Kidney (tissue), 14 donors: ENCODE data around the gene PAXX. TPM values are rescaled to one million over a fixed set of nuclear protein-coding genes. Genes with fewer than 3 reads are reported as not detected.

Experiments used
- DNase-seq, 5 donors: peaks; one replicate each; pipeline ENCODE4 v3.0.0-alpha.2; 2013 to 2020
- FAIRE-seq: peaks from 2 replicates; lab custom pipeline; 2012; peaks lifted over from hg19 to GRCh38; lab: Jason Lieb, UNC
- H3K27ac ChIP-seq, 2 donors: one replicate each; pipeline ENCODE4 v1.7.0; 2013; ENCODE audit warnings: low read depth in 2 of 2, low read length in 2 of 2, inconsistent platforms in 1 of 2
- H3K27me3 ChIP-seq: one replicate; pipeline ENCODE4 v1.7.1; 2013; ENCODE audit warnings: low read length, inconsistent platforms; ENCODE audit not compliant: control insufficient read depth, insufficient read depth
- H3K36me3 ChIP-seq, 3 donors: one replicate each; pipeline versions ENCODE4 v1.7.0 to v1.7.1; 2013; ENCODE audit warnings: low read length in 3 of 3, control low read depth in 1 of 3, inconsistent platforms in 1 of 3; ENCODE audit not compliant: insufficient read depth in 3 of 3, control insufficient read depth in 2 of 3
- H3K4me1 ChIP-seq, 3 donors: one replicate each; pipeline versions ENCODE4 v1.7.0 to v1.7.1; 2013; ENCODE audit warnings: low read length in 3 of 3, inconsistent platforms in 1 of 3, low read depth in 1 of 3; ENCODE audit not compliant: control insufficient read depth in 2 of 3, insufficient read depth in 2 of 3
- H3K4me3 ChIP-seq, 3 donors: one replicate each; pipeline versions ENCODE4 v1.7.0 to v1.8.1; 2013; ENCODE audit warnings: low read length in 3 of 3, control low read depth in 1 of 3, inconsistent platforms in 1 of 3
- H3K9ac ChIP-seq, 3 donors: one replicate each; pipeline versions ENCODE4 v1.7.0 to v1.7.1; 2013; ENCODE audit warnings: low read length in 3 of 3, control low read depth in 1 of 3, inconsistent platforms in 1 of 3
- H3K9me3 ChIP-seq, 3 donors: one replicate each; pipeline versions ENCODE4 v1.7.0 to v1.7.1; 2013; ENCODE audit warnings: low read length in 3 of 3, control low read depth in 1 of 3, inconsistent platforms in 1 of 3; ENCODE audit not compliant: control insufficient read depth in 2 of 3, insufficient read depth in 1 of 3
- CTCF ChIP-seq: IDR thresholded peaks from 3 replicates; pipeline ENCODE4 v1.5.1; 2012; ENCODE audit warnings: mild to moderate bottlenecking, moderate library complexity, borderline replicate concordance; ENCODE audit not compliant: insufficient read depth; ENCODE audit errors: extremely low read depth
- intact Hi-C: fragments of 100-400 bp; cut with DNase I; formaldehyde crosslinking; loops from one replicate; pipeline ENCODE4 v1.11.1; 2022
- polyA plus RNA-seq: library from polyadenylated mRNA; stranded (reverse); fragments of 350-450 nt; fragmentation: Illumina TruSeq; extraction: RNeasy Lipid Tissue Mini Kit (QIAGEN cat#74804); gene quantifications from one replicate; pipeline ENCODE4 v1.2.3, GENCODE V29; 2014; ENCODE audit warnings: low read depth, low replicate concordance; ENCODE audit not compliant: insufficient read depth
- total RNA-seq: library from RNA; stranded (reverse); fragmentation: NEBNext Ultra II Directional; extraction: Animal tissue kit (Norgen Biotek cat#: 25700); gene quantifications from one replicate; pipeline ENCODE4 v1.2.1, GENCODE V29; 2021
- donor health status: control.
- donor health status: control.
- donor health status: control.
- donor health status: control.
- donor health status: control.
- donor health status: DM: yes; HTN: yes; CAD: no.
- donor health status: Normal renal cell carcinoma (clear cell type).

PAXX gene
- total and polyA plus RNA-seq, 2 donors from 2014 or later: 54.2 to 80.9 TPM

- no peak for TF ChIP-seq CTCF
- Histone ChIP-seq H3K4me1 (no peaks in the 10 kb centered on the region), H3K9me3 (no peaks in the 10 kb centered on the region), H3K27me3 (peaks cover 7% of the 10 kb centered on the region), H3K27ac (no peak overlapping the region), H3K4me3 (no peak overlapping the region), H3K9ac (no peak overlapping the region), H3K36me3 (peaks cover 0 to 3% (median 0%) of the 10 kb centered on the region in 3 donors)
- no peak for FAIRE-seq
- intact Hi-C loops: no loop called here
- DNase-seq: peak in 1 of 5 donors; percentile 33
These were observed 7.1 kb upstream of the PAXX start for GRCh38 chr9:136985027-136985602.

GRCh38 chr9:136985853-136986252, 6.4 kb upstream of the PAXX start:
- H3K4me1 ChIP-seq: no peaks in the 10 kb centered on the region
- FAIRE-seq (no peak), DNase-seq (no peak)
- H3K27me3 ChIP-seq: peaks cover 7% of the 10 kb centered on the region
- no peak overlapping the region for H3K27ac ChIP-seq
- no peak overlapping the region for H3K9ac ChIP-seq
- peaks cover 0 to 3% (median 0%) of the 10 kb centered on the region in 3 donors for H3K36me3 ChIP-seq
- no peak overlapping the region for H3K4me3 ChIP-seq
- H3K9me3 ChIP-seq: no peaks in the 10 kb centered on the region
- no peak for TF ChIP-seq CTCF
- intact Hi-C loops: no loop called here

GRCh38 chr9:136988872-136989271, 3.4 kb upstream of the PAXX start:
- Histone ChIP-seq H3K9ac (no peak overlapping the region), H3K4me1 (peaks cover 0 to 7% (median 7%) of the 10 kb centered on the region in 3 donors), H3K36me3 (peaks cover 0 to 5% (median 1%) of the 10 kb centered on the region in 3 donors), H3K9me3 (no peaks in the 10 kb centered on the region), H3K4me3 (no peak overlapping the region), H3K27ac (no peak overlapping the region), H3K27me3 (peaks cover 4% of the 10 kb centered on the region)
- intact Hi-C loops: no loop called here
- no peak for TF ChIP-seq CTCF
- DNase-seq (no peak), FAIRE-seq (no peak)
